HG02642 (cell line): ENCODE data around the gene ITPRIPL2.

Experiments
- ATAC-seq: cut with Tn5 transposase; IDR thresholded peaks from one replicate; pipeline ENCODE4 v1.9.1; 2021; ENCODE audit warnings: mild to moderate bottlenecking; ENCODE audit not compliant: unreplicated experiment, poor library complexity

The ITPRIPL2 gene

GRCh38 chr16:19138601-19139000, 24.8 kb downstream of the ITPRIPL2 start:
- no peak for ATAC-seq

GRCh38 chr16:19139436-19140091, 25.8 kb downstream of the ITPRIPL2 start:
- ATAC-seq = no peak

- ATAC-seq = no peak
Measured at GRCh38 chr16:19140396-19140795, 26.6 kb downstream of the ITPRIPL2 start.

- no peak for ATAC-seq
Measured at GRCh38 chr16:19142939-19143598, 29.3 kb downstream of the ITPRIPL2 start.

GRCh38 chr16:19143599-19143956, 29.8 kb downstream of the ITPRIPL2 start:
- no peak for ATAC-seq

- ATAC-seq = no peak
Measured at GRCh38 chr16:19145010-19145409, 31.2 kb downstream of the ITPRIPL2 start.

- no peak for ATAC-seq
Measured at GRCh38 chr16:19147126-19147525, 33.4 kb downstream of the ITPRIPL2 start.

GRCh38 chr16:19147627-19148026, 33.9 kb downstream of the ITPRIPL2 start:
- ATAC-seq = no peak

GRCh38 chr16:19148189-19148588, 34.4 kb downstream of the ITPRIPL2 start:
- no peak for ATAC-seq

- ATAC-seq = no peak
Measured at GRCh38 chr16:19151310-19151709, 37.5 kb downstream of the ITPRIPL2 start.

- no peak for ATAC-seq
Measured at GRCh38 chr16:19152042-19152441, 38.3 kb downstream of the ITPRIPL2 start.

- ATAC-seq = no peak
Measured at GRCh38 chr16:19153876-19154275, 40.1 kb downstream of the ITPRIPL2 start.

- no peak for ATAC-seq
Measured at GRCh38 chr16:19162085-19162484, 48.3 kb downstream of the ITPRIPL2 start.

GRCh38 chr16:19163215-19163614, 49.5 kb downstream of the ITPRIPL2 start:
- ATAC-seq = no peak

GRCh38 chr16:19164285-19164684, 50.5 kb downstream of the ITPRIPL2 start:
- no peak for ATAC-seq

GRCh38 chr16:19165101-19165500, 51.3 kb downstream of the ITPRIPL2 start:
- ATAC-seq = no peak

GRCh38 chr16:19166500-19166899, 52.7 kb downstream of the ITPRIPL2 start:
- no peak for ATAC-seq

GRCh38 chr16:19167710-19168370, 54.1 kb downstream of the ITPRIPL2 start, which contains the start of gene SYT17:
Gene SYT17, plus strand, starts transcription at chr16:19168240. Its CDS starts 407 bp downstream, at chr16:19168647.
- peak; percentile 45 for ATAC-seq

GRCh38 chr16:19168371-19169081, 54.8 kb downstream of the ITPRIPL2 start:
- ATAC-seq = no peak

- no peak for ATAC-seq
Measured at GRCh38 chr16:19169082-19169639, 55.4 kb downstream of the ITPRIPL2 start.
